MG63 (cell line): ENCODE data around the gene FN1. TPM values are rescaled to one million over a fixed set of nuclear protein-coding genes. Genes with fewer than 3 reads are reported as not detected.
A peak's percentile ranks its signal among the peaks of the same experiment; 100 is the strongest.

ENCODE experiments used
- DNase-seq: peaks from one replicate; pipeline ENCODE4 v3.0.0-alpha.2; 2020
- H3K27me3 ChIP-seq: fragments of 250-450 bp; sonication (Bioruptor Pico); 2 replicates; pipeline ENCODE4 v1.5.1; 2020; ENCODE audit warnings: mild to moderate bottlenecking, moderate library complexity
- H3K36me3 ChIP-seq: fragments of 250-450 bp; sonication (Bioruptor Pico); 2 replicates; pipeline ENCODE4 v1.5.1; 2020; ENCODE audit warnings: mild to moderate bottlenecking, moderate library complexity
- H3K4me3 ChIP-seq: fragments of 250-450 bp; sonication (Bioruptor Pico); 2 replicates; pipeline ENCODE4 v1.5.1; 2020; ENCODE audit warnings: mild to moderate bottlenecking, moderate library complexity
- H3K9me3 ChIP-seq: fragments of 250-450 bp; sonication (Bioruptor Pico); 2 replicates; pipeline ENCODE4 v1.5.1; 2020; ENCODE audit warnings: mild to moderate bottlenecking, moderate library complexity
- total RNA-seq: library from RNA; depleted of rRNA; stranded (reverse); fragments of >200 nt; shearing (Covaris generic); gene quantifications from 2 replicates; pipeline ENCODE4 v1.2.3, GENCODE V29; 2014; ENCODE audit warnings: low replicate concordance

FN1 gene
- total RNA-seq, 1 experiment from 2014 or later: 453 TPM

- no peaks in the 10 kb centered on the region for H3K9me3 ChIP-seq
- no peaks in the 10 kb centered on the region for H3K27me3 ChIP-seq
- H3K4me3 ChIP-seq: no peak overlapping the region
- peaks cover 56% of the 10 kb centered on the region for H3K36me3 ChIP-seq
- DNase-seq: no peak
Observed at GRCh38 chr2:215403441-215404347, 32.2 kb downstream of the FN1 start.

- H3K4me3 ChIP-seq: no peak overlapping the region
- no peaks in the 10 kb centered on the region for H3K27me3 ChIP-seq
- no peaks in the 10 kb centered on the region for H3K9me3 ChIP-seq
- peaks cover 56% of the 10 kb centered on the region for H3K36me3 ChIP-seq
- peak; percentile 70 for DNase-seq
Observed at GRCh38 chr2:215401896-215402379, 33.9 kb downstream of the FN1 start.

GRCh38 chr2:215399067-215399716 lies 36.7 kb downstream of the FN1 start:
- no peaks in the 10 kb centered on the region for H3K27me3 ChIP-seq
- no peak for DNase-seq
- H3K4me3 ChIP-seq: no peak overlapping the region
- peaks cover 55% of the 10 kb centered on the region for H3K36me3 ChIP-seq
- H3K9me3 ChIP-seq: no peaks in the 10 kb centered on the region

GRCh38 chr2:215397632-215398341 lies 38.1 kb downstream of the FN1 start:
- H3K4me3 ChIP-seq: no peak overlapping the region
- peaks cover 50% of the 10 kb centered on the region for H3K36me3 ChIP-seq
- DNase-seq: no peak
- no peaks in the 10 kb centered on the region for H3K27me3 ChIP-seq
- H3K9me3 ChIP-seq: no peaks in the 10 kb centered on the region

GRCh38 chr2:215396595-215397313 lies 39.1 kb downstream of the FN1 start:
- Histone ChIP-seq H3K9me3 (no peaks in the 10 kb centered on the region), H3K27me3 (no peaks in the 10 kb centered on the region), H3K4me3 (no peak overlapping the region), H3K36me3 (peaks cover 56% of the 10 kb centered on the region)
- DNase-seq: no peak

- no peak for DNase-seq
- Histone ChIP-seq H3K9me3 (no peaks in the 10 kb centered on the region), H3K36me3 (peaks cover 61% of the 10 kb centered on the region), H3K4me3 (no peak overlapping the region), H3K27me3 (no peaks in the 10 kb centered on the region)
Observed at GRCh38 chr2:215395687-215396460, 40.0 kb downstream of the FN1 start.

GRCh38 chr2:215394102-215394805 lies 41.6 kb downstream of the FN1 start:
- Histone ChIP-seq H3K9me3 (no peaks in the 10 kb centered on the region), H3K4me3 (no peak overlapping the region), H3K27me3 (no peaks in the 10 kb centered on the region), H3K36me3 (peaks cover 69% of the 10 kb centered on the region)
- DNase-seq: no peak

- no peaks in the 10 kb centered on the region for H3K27me3 ChIP-seq
- no peak overlapping the region for H3K4me3 ChIP-seq
- no peaks in the 10 kb centered on the region for H3K9me3 ChIP-seq
- H3K36me3 ChIP-seq: peaks cover 70% of the 10 kb centered on the region
- DNase-seq: no peak
Observed at GRCh38 chr2:215392687-215393270, 43.1 kb downstream of the FN1 start.

- no peaks in the 10 kb centered on the region for H3K27me3 ChIP-seq
- H3K9me3 ChIP-seq: no peaks in the 10 kb centered on the region
- DNase-seq: no peak
- peaks cover 69% of the 10 kb centered on the region for H3K36me3 ChIP-seq
- no peak overlapping the region for H3K4me3 ChIP-seq
Observed at GRCh38 chr2:215392164-215392563, 43.7 kb downstream of the FN1 start.

GRCh38 chr2:215391531-215391930 lies 44.3 kb downstream of the FN1 start:
- peaks cover 67% of the 10 kb centered on the region for H3K36me3 ChIP-seq
- no peaks in the 10 kb centered on the region for H3K9me3 ChIP-seq
- no peak overlapping the region for H3K4me3 ChIP-seq
- H3K27me3 ChIP-seq: no peaks in the 10 kb centered on the region
- no peak for DNase-seq

- Histone ChIP-seq H3K4me3 (no peak overlapping the region), H3K36me3 (peaks cover 58% of the 10 kb centered on the region), H3K9me3 (no peaks in the 10 kb centered on the region), H3K27me3 (no peaks in the 10 kb centered on the region)
- no peak for DNase-seq
Observed at GRCh38 chr2:215390550-215390913, 45.3 kb downstream of the FN1 start.

- DNase-seq: no peak
- Histone ChIP-seq H3K27me3 (no peaks in the 10 kb centered on the region), H3K36me3 (peaks cover 51% of the 10 kb centered on the region), H3K4me3 (no peak overlapping the region), H3K9me3 (no peaks in the 10 kb centered on the region)
Observed at GRCh38 chr2:215388002-215388728, 47.7 kb downstream of the FN1 start.

GRCh38 chr2:215386566-215386965 lies 49.3 kb downstream of the FN1 start:
- Histone ChIP-seq H3K4me3 (no peak overlapping the region), H3K36me3 (peaks cover 56% of the 10 kb centered on the region), H3K27me3 (no peaks in the 10 kb centered on the region), H3K9me3 (no peaks in the 10 kb centered on the region)
- no peak for DNase-seq

GRCh38 chr2:215384710-215385109 lies 51.2 kb downstream of the FN1 start:
- H3K9me3 ChIP-seq: no peaks in the 10 kb centered on the region
- DNase-seq: no peak
- peaks cover 60% of the 10 kb centered on the region for H3K36me3 ChIP-seq
- H3K27me3 ChIP-seq: no peaks in the 10 kb centered on the region
- no peak overlapping the region for H3K4me3 ChIP-seq
